Tibial nerve (tissue), 3 donors: ENCODE data around the gene TBC1D14.

Experiments
- POLR2A ChIP-seq, 2 donors: fragments of 450-650 bp; IDR thresholded peaks; one replicate each; pipeline ENCODE4 v1.6.1; 2017; ENCODE audit warnings: antibody characterized with exemption in 2 of 2, mild to moderate bottlenecking in 2 of 2, moderate library complexity in 2 of 2
- TF ChIP-seq, protein P1 (sequence below), 5 experiments: fragments of 200-600 bp in 3 of 5; fragments of 450-650 bp in 2 of 5; sonication (generic) in 3 of 5; IDR thresholded peaks; one replicate each; pipeline ENCODE4 v1.5.1; 2016 to 2019; ENCODE audit warnings: antibody characterized with exemption in 5 of 5, mild to moderate bottlenecking in 3 of 5, moderate library complexity in 2 of 5

- TF ChIP-seq, protein P1, sequence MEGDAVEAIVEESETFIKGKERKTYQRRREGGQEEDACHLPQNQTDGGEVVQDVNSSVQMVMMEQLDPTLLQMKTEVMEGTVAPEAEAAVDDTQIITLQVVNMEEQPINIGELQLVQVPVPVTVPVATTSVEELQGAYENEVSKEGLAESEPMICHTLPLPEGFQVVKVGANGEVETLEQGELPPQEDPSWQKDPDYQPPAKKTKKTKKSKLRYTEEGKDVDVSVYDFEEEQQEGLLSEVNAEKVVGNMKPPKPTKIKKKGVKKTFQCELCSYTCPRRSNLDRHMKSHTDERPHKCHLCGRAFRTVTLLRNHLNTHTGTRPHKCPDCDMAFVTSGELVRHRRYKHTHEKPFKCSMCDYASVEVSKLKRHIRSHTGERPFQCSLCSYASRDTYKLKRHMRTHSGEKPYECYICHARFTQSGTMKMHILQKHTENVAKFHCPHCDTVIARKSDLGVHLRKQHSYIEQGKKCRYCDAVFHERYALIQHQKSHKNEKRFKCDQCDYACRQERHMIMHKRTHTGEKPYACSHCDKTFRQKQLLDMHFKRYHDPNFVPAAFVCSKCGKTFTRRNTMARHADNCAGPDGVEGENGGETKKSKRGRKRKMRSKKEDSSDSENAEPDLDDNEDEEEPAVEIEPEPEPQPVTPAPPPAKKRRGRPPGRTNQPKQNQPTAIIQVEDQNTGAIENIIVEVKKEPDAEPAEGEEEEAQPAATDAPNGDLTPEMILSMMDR (IDR thresholded peaks at IDR 0.05), result no peak
- no peak for TF ChIP-seq POLR2A (IDR thresholded peaks at IDR 0.05)
These were observed 30.4 kb downstream of the TBC1D14 start for GRCh38 chr4:6939761-6940743.
